ENCODE measurements around the gene PCSK7.

PCSK7 gene

GRCh38 chr11:117181586-117182550 is 50.0 kb downstream of the PCSK7 start:
- no peak for DNase-seq

GRCh38 chr11:117180661-117181585 is 51.0 kb downstream of the PCSK7 start:
- peak; percentile 89 for DNase-seq

DNA sequence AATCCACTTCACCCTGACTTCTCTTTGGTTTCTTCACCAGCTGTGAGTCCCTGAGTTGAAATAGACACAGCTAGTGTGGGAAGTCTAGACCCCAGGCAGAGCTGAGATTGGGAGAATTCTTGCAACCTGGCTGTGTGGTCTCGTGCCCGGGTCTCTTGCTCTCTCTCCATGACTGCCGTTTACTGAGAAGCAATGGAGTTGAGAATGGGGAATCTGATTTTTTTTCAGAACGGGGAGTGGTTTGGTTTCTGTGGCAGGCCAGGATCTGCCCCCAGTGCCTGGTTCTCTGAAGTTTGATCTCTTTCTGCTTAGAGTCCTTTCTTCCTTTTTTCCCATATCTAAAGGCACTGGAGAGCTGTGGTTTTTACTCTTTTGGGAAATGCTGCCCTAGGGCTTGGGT is 51.9 kb downstream of the PCSK7 start:
- no peak for DNase-seq

DNA sequence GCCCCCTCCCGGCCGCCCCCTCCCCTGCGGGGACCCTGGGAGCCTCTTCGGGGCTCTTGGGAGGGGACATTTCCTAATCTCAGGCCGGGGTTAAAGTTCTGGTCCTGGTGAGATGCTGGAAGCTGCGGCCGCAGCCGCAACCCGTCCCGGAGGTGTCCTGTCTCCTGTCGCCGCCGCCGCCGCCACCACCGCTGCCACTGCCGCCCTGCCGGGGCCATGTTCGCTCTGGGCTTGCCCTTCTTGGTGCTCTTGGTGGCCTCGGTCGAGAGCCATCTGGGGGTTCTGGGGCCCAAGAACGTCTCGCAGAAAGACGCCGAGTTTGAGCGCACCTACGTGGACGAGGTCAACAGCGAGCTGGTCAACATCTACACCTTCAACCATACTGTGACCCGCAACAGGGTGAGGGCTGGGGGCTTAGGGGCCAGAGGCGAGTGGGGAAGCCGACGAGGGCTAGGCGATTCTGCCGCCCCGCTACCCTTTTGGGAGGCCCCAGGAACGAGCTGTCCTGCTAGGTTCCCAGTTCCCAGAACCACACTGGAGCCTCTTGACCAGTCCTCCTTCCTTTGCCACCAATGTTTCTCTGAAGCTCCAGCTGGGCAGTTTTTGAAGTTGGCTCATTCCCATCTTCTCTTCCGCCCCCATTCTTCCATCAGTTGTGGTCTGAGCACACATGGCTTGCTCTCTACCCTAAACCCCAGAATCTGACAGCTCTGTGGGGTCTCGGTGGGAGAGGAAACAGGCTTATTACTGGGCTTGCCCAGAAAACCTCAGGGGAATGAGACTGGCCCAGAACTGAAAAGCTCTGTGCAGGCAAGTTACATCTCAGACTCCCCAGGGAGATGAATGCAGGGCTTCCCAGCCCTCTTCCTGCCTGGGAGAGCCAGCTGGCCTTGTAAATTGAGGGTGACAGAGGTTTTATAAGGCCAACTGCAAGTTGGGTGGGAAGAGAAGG is 52.5 kb downstream of the PCSK7 start:
- peak; percentile 68 for DNase-seq

- DNase-seq = peak; percentile 93
These were observed 53.5 kb downstream of the PCSK7 start, which contains the start of gene SIDT2 for GRCh38 chr11:117178210-117179034. Gene SIDT2, plus strand, starts transcription at chr11:117178743. Its CDS starts 521 bp downstream, at chr11:117179264.

DNA sequence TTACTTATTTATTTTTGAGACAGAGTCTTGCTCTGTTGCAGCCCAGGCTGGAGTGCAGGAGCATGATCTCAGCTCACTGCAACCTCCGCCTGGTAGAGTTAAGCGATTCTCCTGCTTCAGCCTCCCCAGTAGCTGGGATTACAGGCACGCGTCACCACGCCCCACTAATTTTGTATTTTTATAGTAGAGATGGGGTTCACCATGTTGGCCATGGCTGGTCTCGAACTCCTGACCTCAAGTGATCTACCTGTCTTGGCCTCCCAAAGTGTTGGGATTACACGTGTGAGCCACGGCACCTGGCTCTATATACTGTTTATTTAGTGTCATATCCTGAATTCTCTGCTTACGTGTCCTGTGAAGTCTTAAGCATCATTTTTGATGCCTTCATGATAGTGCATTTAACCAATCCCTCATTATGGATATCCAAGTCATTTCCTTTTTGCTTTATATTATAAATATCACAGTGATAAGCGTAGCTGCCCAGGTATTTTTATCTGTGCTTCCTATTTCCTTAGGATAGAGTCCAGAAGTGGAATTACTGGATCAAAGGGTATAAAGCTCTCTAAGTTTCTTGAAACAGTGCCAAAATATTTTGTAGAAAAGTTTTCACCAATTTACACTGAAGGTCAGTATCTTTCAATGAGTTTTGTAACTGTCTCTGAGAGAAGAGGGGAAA is 54.2 kb downstream of the PCSK7 start:
- peak; percentile 64 for DNase-seq

DNA sequence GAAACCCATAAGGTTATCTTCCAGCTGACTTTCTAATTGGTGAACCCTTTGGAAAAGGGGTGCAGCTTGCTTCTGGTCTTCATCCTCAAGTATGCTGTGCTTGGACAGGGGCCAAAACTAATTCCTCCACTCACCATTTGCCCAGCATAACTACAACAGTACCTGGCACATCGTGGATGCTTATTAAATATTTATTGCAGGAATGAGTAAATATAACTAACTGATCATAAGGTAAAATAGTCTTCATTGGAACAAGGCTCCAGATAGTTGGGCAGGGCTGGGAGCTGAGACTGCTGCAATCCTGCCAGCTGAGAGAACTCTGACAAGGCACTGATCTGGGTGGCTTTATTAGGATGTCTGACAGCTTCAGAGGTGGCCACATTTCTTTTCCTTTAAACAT is 55.7 kb downstream of the PCSK7 start:
- no peak for DNase-seq

GRCh38 chr11:117175781-117176180 is 56.1 kb downstream of the PCSK7 start:
- DNase-seq = no peak

- peak; percentile 19 for DNase-seq
These were observed 56.8 kb downstream of the PCSK7 start for GRCh38 chr11:117175104-117175503.

GRCh38 chr11:117172724-117173421 is 59.0 kb downstream of the PCSK7 start:
- no peak for DNase-seq

GRCh38 chr11:117171404-117172061 is 60.3 kb downstream of the PCSK7 start:
- no peak for DNase-seq

DNA sequence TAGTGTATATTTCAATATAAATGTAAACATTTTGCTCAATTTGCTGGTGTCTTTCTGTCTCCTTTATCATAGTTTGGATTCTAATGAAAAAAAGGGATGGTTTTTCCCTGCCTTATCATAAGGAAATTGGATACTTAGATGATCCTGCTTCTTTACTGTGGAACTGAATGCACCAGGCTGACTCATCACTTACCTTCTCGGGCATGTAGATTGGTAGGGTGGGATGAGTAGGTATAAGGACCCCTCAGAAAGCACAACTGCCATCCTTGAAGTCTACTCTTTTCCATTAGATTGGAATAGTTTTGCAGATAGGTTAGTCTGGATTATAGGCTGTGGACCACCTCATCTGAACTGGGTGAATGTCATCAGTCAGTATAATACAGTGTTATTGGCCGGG is 60.9 kb downstream of the PCSK7 start:
- DNase-seq = no peak

DNA sequence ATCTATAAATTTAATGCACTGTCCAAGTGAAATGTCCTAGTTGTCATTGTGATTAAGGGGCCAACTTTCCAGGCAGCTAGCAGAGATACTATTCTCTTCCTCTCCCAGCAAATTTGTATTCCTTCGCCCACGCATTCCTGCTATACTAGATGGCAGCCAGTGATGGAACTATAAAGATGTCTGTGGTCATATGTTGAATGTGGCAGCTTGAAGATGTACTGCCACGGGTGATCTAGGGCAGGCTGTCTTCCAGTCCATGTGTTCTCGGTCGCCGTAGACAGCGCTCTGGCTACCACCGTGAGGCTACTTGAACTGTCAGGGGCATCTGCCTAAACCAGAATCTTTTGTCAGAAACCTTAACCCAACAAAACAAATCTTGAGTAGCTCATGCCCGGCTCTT is 61.7 kb downstream of the PCSK7 start:
- DNase-seq = no peak

DNA sequence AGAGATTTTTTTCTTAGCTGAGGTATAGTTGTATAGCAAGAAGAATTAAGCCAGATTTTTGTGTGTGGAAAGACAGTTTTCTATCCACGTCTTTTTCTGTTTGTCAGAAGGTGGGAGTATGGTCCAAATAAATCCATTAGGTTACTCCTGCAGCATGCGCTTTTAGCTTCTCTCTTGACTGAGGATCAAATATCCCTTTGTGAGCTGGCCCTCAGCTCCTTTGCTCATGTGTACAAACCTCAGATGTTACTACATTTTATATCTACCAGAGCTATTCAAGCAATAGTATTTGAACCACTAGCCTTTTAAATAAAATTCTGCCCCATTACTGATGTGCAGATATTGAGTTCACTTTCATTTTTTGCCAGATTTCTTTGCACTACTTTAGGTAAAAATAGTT is 62.1 kb downstream of the PCSK7 start:
- no peak for DNase-seq

- DNase-seq = no peak
These were observed 65.4 kb downstream of the PCSK7 start for GRCh38 chr11:117166491-117166890.

- no peak for DNase-seq
These were observed 71.0 kb downstream of the PCSK7 start for GRCh38 chr11:117160826-117161225.

GRCh38 chr11:117159892-117160291 is 72.0 kb downstream of the PCSK7 start:
- DNase-seq = no peak

DNA sequence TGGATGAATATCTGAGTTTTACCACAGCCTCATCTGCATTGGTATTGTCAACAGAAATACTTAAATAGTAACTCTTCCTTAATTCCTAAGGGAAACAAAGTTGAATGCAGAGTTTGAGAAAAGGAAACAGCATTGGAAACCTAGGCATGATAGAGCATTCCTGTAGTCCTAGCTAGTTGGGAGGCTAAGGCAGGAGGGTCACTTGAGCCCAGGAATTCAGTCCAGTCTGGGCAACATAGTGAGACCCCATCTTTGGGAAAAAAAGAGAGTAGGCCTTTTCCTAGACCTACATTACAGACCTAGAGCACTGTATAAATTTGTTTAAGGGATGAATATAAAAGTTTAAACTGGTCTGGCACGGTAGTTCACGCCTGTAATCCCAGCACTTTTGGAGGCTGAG is 74.4 kb downstream of the PCSK7 start:
- no peak for DNase-seq

DNA sequence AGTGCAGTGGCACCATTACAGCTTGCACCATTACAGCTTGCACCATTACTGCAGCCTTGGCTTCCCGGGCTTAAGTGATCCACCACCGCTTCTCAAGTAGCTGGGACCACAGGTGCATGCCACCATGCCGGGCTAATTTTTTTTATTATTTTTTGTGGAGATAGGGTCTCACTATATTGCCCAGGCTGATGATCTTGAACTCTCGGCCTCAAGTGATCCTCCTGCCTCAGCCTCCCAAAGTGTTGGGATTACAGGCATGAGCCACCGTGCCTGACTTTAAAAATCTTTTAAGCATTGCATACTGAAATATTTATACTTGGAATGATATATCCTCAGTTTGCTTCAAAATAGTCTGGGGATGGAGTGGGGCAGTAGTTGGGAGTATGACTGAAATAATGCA is 77.4 kb downstream of the PCSK7 start:
- DNase-seq = no peak

Measured in DMS53 (cell line).